Gastrocnemius medialis (tissue), 4 donors: Measurements from ENCODE around the gene ARL4D.

Source experiments
- CTCF ChIP-seq, 5 experiments: fragments of 450-650 bp in 3 of 5; fragments of 200-600 bp in 2 of 5; sonication (generic) in 2 of 5; IDR thresholded peaks in 4 of 5; conservative IDR thresholded peaks in 1 of 5; 1 replicate in 4 of 5; 2 replicates in 1 of 5; pipeline ENCODE4 v1.5.1; 2016 to 2019; ENCODE audit warnings: antibody characterized with exemption in 5 of 5, mild to moderate bottlenecking in 3 of 5, moderate library complexity in 3 of 5
- POLR2A ChIP-seq, 2 donors: fragments of 450-650 bp; IDR thresholded peaks; one replicate each; pipeline ENCODE4 v1.6.1; 2017; ENCODE audit warnings: antibody characterized with exemption in 2 of 2, mild to moderate bottlenecking in 2 of 2, moderate library complexity in 2 of 2

GRCh38 chr17:43385046-43385831 is 13.6 kb upstream of the ARL4D start:
- TF ChIP-seq CTCF (IDR thresholded peaks at IDR 0.05 in 4 of 5, conservative IDR thresholded peaks at IDR 0.05 in 1 of 5) (no peak), POLR2A (IDR thresholded peaks at IDR 0.05) (no peak)
